ENCODE data around the gene SPATA21. TPM values are rescaled to one million over a fixed set of nuclear protein-coding genes. Genes with fewer than 3 reads are reported as not detected.

SPATA21 gene
- total RNA-seq, 2 donors from 2014 or later = not detected

GRCh38 chr1:16354619-16355018 is 82.6 kb downstream of the SPATA21 start:
- no peaks in the 10 kb centered on the region for H3K36me3 ChIP-seq
- H3K4me3 ChIP-seq = no peak overlapping the region
- peaks cover 0 to 17% of the 10 kb centered on the region in 2 donors for H3K4me1 ChIP-seq
- no peaks in the 10 kb centered on the region for H3K9me3 ChIP-seq
- no peak for TF ChIP-seq CTCF (IDR thresholded peaks at IDR 0.05)
- H3K27me3 ChIP-seq = no peaks in the 10 kb centered on the region
- no peak for DNase-seq (ENCODE audit: low spot score)
- H3K27ac ChIP-seq = no peak overlapping the region

GRCh38 chr1:16352842-16353535 is 84.2 kb downstream of the SPATA21 start:
- Histone ChIP-seq H3K4me3 (peak overlapping the region; percentile 88 to 97), H3K27me3 (no peaks in the 10 kb centered on the region), H3K4me1 (peaks cover 0 to 31% of the 10 kb centered on the region in 2 donors), H3K9me3 (no peaks in the 10 kb centered on the region), H3K27ac (peak overlapping the region; percentile 96 to 98), H3K36me3 (no peaks in the 10 kb centered on the region)
- DNase-seq (ENCODE audit: low spot score) = no peak
- no peak for TF ChIP-seq CTCF (IDR thresholded peaks at IDR 0.05)

- H3K4me3 ChIP-seq = peak within 1 kb of the TSS; percentile 88 to 97
- H3K27me3 ChIP-seq = no peaks in the 10 kb centered on the region
- TF ChIP-seq CTCF (IDR thresholded peaks at IDR 0.05) = peak; percentile 40 to 61
- DNase-seq (ENCODE audit: low spot score) = peak; percentile 92
- H3K4me1 ChIP-seq = peaks cover 0 to 31% of the 10 kb centered on the region in 2 donors
- no peaks in the 10 kb centered on the region for H3K9me3 ChIP-seq
- H3K36me3 ChIP-seq = no peaks in the 10 kb centered on the region
- H3K27ac ChIP-seq = peak within 1 kb of the TSS; percentile 96 to 98
Measured at GRCh38 chr1:16351994-16352841, 85.0 kb downstream of the SPATA21 start, which contains the start of gene FBXO42. TSS of gene FBXO42 (minus strand) at chr1:16352480. CDS start at chr1:16315418, 37,062 bp downstream.

- no peak for TF ChIP-seq CTCF (IDR thresholded peaks at IDR 0.05)
- DNase-seq (ENCODE audit: low spot score) = no peak
- Histone ChIP-seq H3K4me3 (peak overlapping the region; percentile 88 to 97), H3K9me3 (no peaks in the 10 kb centered on the region), H3K4me1 (peaks cover 0 to 31% of the 10 kb centered on the region in 2 donors), H3K27me3 (no peaks in the 10 kb centered on the region), H3K36me3 (no peaks in the 10 kb centered on the region), H3K27ac (peak overlapping the region; percentile 96 to 98)
Measured at GRCh38 chr1:16351456-16351993, 85.7 kb downstream of the SPATA21 start.

- Histone ChIP-seq H3K27me3 (no peaks in the 10 kb centered on the region), H3K4me3 (no peak overlapping the region), H3K36me3 (no peaks in the 10 kb centered on the region), H3K9me3 (no peaks in the 10 kb centered on the region), H3K27ac (peak overlapping the region in 1 of 2 donors; percentile 96), H3K4me1 (peaks cover 0 to 31% of the 10 kb centered on the region in 2 donors)
- DNase-seq (ENCODE audit: low spot score) = no peak
- no peak for TF ChIP-seq CTCF (IDR thresholded peaks at IDR 0.05)
Measured at GRCh38 chr1:16349847-16350406, 87.3 kb downstream of the SPATA21 start.

Other genes with a start within 250 kb of the SPATA21 start
- 1 to 10 TPM; 1.5 to 4.8 TPM for gene ARHGEF19, start 224.8 kb downstream of the SPATA21 start, total RNA-seq
- gene CPLANE2, start 200.2 kb downstream of the SPATA21 start, total RNA-seq = 1 to 10 TPM; 4.4 to 5.0 TPM
- gene FBXO42, start 84.9 kb downstream of the SPATA21 start, total RNA-seq = 10 to 100 TPM; 11.9 to 16.5 TPM
- gene SZRD1, start 70.2 kb downstream of the SPATA21 start, total RNA-seq = 10 to 100 TPM; 54.4 to 81.2 TPM
- gene NECAP2, start 3.3 kb upstream of the SPATA21 start, total RNA-seq = 10 to 100 TPM; 16.2 to 29.9 TPM
- gene RNU1-1, start 76.9 kb upstream of the SPATA21 start, total RNA-seq = not detected
- 10 to 100 TPM; 15.1 to 20.0 TPM for gene NBPF1, start 176.1 kb upstream of the SPATA21 start, total RNA-seq
- gene RNU1-3, start 229.5 kb upstream of the SPATA21 start, total RNA-seq = not detected

All from right atrium auricular region (tissue), 2 donors.